Mononuclear cell (primary cell): ENCODE measurements around the gene ENTPD1. TPM values are rescaled to one million over a fixed set of nuclear protein-coding genes. Genes with fewer than 3 reads are reported as not detected.

Experiments used
- total RNA-seq: library from RNA; depleted of rRNA; stranded (reverse); fragments of >200 nt; gene quantifications from one replicate; pipeline ENCODE4 v1.2.3, GENCODE V29; 2012

Gene ENTPD1
- total RNA-seq, 1 donor, result 30.1 TPM

Other genes with a start within 250 kb of the ENTPD1 start
- gene SORBS1, start 194.8 kb upstream of the ENTPD1 start, total RNA-seq, result 5.2 TPM
- 5.9 TPM for gene ALDH18A1, start 99.5 kb upstream of the ENTPD1 start, total RNA-seq
- 8.7 TPM for gene TCTN3, start 62.2 kb upstream of the ENTPD1 start, total RNA-seq
- 1.2 TPM for gene CC2D2B, start 151.8 kb downstream of the ENTPD1 start, total RNA-seq